Measurements from ENCODE around the gene PPP2R3B.
"Not testable (repeated sequence)": the region's sequence is repeated elsewhere in the genome, so short reads cannot be mapped to it uniquely, and the experiment has no call there.

PPP2R3B gene

GRCh38 chrX:402857-403256 lies 16.1 kb upstream of the PPP2R3B start:
- DNase-seq (ENCODE audit: low read depth) = no peak

- no peak for DNase-seq (ENCODE audit: low read depth)
Observed at GRCh38 chrX:400258-400657, 13.6 kb upstream of the PPP2R3B start.

- DNase-seq (ENCODE audit: low read depth) = no peak
Observed at GRCh38 chrX:397575-397974, 10.9 kb upstream of the PPP2R3B start.

GRCh38 chrX:394830-395229 lies 8.1 kb upstream of the PPP2R3B start:
- DNase-seq (ENCODE audit: low read depth) = no peak

GRCh38 chrX:392575-392846 lies 5.8 kb upstream of the PPP2R3B start:
- no peak for DNase-seq (ENCODE audit: low read depth)

GRCh38 chrX:391717-392574 lies 5.2 kb upstream of the PPP2R3B start:
- no peak for DNase-seq (ENCODE audit: low read depth)

GRCh38 chrX:390459-390858 lies 3.8 kb upstream of the PPP2R3B start:
- no peak for DNase-seq (ENCODE audit: low read depth)

GRCh38 chrX:389021-389441 lies 2.3 kb upstream of the PPP2R3B start:
- DNase-seq (ENCODE audit: low read depth) = no peak

- no peak for DNase-seq (ENCODE audit: low read depth)
Observed at GRCh38 chrX:387729-388128, 1.0 kb upstream of the PPP2R3B start.

- peak; percentile 52 for DNase-seq (ENCODE audit: low read depth)
Observed at GRCh38 chrX:386239-386767, 404 bp downstream of the PPP2R3B start.

- not testable (repeated sequence) for DNase-seq (ENCODE audit: low read depth)
Observed at GRCh38 chrX:385736-386135, 971 bp downstream of the PPP2R3B start.

- no peak for DNase-seq (ENCODE audit: low read depth)
Observed at GRCh38 chrX:384861-385260, 1.8 kb downstream of the PPP2R3B start.

GRCh38 chrX:378443-378842 lies 8.3 kb downstream of the PPP2R3B start:
- DNase-seq (ENCODE audit: low read depth) = no peak

- not testable (repeated sequence) for DNase-seq (ENCODE audit: low read depth)
Observed at GRCh38 chrX:376206-376605, 10.5 kb downstream of the PPP2R3B start.

GRCh38 chrX:375181-376036 lies 11.3 kb downstream of the PPP2R3B start:
- no peak for DNase-seq (ENCODE audit: low read depth)

- DNase-seq (ENCODE audit: low read depth) = no peak
Observed at GRCh38 chrX:374596-374995, 12.1 kb downstream of the PPP2R3B start.

- DNase-seq (ENCODE audit: low read depth) = peak; percentile 36
Observed at GRCh38 chrX:373641-374471, 12.9 kb downstream of the PPP2R3B start.

- DNase-seq (ENCODE audit: low read depth) = no peak
Observed at GRCh38 chrX:372856-373640, 13.7 kb downstream of the PPP2R3B start.

GRCh38 chrX:371907-372306 lies 14.8 kb downstream of the PPP2R3B start:
- no peak for DNase-seq (ENCODE audit: low read depth)

- DNase-seq (ENCODE audit: low read depth) = no peak
Observed at GRCh38 chrX:370963-371745, 15.6 kb downstream of the PPP2R3B start.
